ENCODE results near the gene FABP3.

The FABP3 gene

DNA sequence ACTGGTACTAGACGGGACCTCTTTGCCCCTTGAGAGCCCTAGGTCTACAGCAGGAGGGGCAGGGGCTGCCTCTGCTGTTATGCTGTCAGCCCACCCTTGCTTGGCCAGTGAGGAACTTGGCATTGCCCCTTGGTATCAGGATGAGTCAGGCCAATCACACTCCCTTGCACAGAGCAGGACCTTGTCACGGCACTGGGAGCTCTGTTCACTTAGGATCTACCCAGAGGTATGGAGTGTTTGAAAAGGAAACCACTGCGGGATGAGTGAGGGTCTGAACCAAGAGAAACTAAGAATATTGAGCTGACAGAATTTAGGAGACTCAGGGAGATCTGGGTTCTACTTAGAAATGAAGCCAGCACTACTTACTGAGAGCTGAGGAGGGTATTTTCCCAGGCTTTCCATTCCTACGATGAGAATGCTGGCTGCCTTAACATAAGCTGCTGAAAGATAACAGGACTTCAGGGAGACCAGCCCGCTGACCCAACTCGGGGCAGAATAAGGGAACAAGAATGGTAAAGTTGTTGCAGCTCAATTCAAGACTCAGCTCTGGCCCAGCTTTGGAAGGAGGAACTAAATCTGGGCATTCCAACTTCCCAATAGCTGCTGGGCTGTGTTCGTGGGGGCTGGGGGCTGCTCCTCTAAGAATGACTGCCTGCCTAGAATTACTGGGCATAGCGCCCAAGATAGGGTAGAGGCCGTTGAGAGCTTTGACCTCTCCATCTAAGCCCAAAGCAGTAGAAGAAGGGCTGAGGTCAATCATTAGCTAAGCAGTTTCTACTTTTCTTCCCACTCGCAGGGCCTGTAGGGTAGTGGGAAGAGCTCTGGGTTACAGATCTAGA lies 1.5 kb downstream of the FABP3 start:
- DNase-seq (ENCODE audit: low read depth) = no peak

DNA sequence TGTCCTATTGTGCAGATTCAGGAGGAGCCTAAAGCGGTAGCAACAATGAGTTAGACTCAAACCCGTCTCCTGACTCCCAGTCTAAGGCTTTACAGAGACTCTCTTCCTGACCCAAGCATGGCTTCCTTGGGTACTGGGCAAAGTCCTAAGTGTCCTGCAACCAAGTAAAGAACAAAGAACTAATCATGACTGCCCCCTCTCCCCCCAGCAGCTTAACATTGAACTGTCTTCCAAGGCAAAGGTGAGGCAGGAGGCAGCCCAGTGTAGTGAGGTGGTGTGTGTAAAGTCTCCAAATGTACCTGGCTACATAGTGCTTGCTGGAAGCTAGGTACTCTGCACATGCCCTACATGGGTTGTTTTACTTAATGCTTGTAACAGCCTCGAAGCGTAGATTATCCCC lies 2.3 kb downstream of the FABP3 start:
- DNase-seq (ENCODE audit: low read depth) = no peak

DNA sequence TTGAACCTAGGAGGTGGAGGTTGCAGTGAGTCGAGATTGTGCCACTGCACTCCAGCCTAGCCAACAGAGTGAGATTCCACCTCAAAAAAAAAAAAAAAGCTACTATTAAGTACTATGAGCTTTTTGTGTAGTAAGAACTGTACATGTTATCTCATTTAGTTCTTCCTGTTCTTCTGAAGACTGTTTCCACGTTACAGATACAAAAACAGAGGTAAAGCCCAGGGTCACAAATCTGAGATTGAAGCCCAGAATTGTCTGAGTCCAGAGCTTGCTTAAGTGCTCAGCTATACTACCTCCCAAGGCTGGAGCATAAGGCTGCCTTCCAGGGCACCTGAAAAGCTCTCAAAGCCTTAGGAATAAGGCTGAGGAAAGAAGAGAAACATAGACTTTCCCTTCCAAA lies 2.9 kb downstream of the FABP3 start:
- no peak for DNase-seq (ENCODE audit: low read depth)

DNA sequence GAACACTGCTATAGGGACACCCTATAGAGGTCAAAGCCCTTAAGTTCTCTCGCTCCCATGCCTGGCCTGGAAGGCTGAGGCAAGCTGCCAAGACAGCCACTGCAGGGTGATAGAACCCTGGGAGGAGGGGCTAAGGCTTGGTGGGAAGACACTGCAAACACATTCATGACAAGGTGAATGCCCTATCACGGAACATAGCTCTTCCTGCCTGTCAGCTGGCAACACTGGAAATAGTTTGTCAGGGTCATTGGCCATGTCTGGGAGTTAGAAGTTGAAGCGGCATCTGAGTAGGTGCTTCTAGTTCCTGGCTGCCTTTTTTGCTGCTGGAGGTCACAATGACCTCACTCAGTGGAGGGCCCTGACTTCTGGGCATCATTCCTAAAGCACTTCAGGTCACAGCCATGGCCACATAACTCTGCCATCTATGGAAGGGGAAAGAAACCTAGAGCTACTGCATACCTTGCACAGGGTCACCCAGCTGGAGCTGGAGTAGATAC lies 4.2 kb downstream of the FABP3 start:
- DNase-seq (ENCODE audit: low read depth) = no peak

DNA sequence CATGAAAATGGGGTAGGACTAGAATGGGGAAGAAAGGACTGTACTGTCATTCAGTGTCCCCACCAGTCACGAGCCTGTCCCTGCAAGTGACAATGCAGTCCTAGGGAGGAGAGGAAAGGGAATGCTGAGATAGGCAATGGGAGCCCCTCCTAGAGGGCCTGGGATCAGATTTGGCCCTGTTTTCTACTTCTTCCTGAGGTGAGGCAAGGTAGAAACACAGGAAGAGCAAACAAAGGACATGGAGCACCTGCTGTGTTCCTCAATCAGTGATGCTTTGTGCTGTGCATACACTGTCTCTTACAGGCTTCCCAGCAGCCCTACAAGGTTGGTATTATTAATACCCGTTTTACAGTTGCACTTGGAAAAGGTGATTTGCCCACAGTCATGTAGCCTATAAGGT lies 6.1 kb downstream of the FABP3 start:
- no peak for DNase-seq (ENCODE audit: low read depth)

DNA sequence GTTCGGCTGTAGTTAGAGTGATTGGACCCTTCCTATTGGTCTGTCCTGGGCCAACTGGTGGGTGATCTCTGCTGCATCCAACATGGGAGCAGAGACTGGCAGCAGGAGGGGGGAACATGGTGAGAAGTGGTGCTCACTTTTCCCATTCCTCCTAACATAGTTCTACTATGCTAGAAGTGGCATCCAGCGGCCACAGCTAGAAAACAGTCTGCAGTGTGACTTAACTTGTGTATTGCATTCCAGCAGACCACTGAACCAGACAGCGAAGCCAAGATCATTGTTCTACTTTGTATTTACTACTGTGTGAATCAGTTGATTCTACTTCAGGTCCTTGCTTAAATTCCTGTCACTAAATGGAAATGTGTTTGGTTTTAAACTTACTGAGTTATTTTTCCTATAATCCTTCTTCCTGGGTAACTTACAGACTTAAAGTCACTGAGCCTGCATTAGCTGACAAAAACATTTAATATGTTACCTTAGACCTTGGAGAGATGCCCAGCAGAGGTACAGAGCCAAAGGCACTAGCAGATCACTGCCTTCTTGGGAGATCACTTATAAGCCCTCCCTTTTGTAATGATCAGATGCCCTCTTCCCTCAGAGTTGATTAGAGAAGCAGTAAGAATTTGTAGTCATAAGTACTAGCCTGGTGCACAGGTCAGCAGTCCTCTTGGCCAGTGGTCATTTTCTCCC lies 8.2 kb downstream of the FABP3 start:
- DNase-seq (ENCODE audit: low read depth) = no peak

DNA sequence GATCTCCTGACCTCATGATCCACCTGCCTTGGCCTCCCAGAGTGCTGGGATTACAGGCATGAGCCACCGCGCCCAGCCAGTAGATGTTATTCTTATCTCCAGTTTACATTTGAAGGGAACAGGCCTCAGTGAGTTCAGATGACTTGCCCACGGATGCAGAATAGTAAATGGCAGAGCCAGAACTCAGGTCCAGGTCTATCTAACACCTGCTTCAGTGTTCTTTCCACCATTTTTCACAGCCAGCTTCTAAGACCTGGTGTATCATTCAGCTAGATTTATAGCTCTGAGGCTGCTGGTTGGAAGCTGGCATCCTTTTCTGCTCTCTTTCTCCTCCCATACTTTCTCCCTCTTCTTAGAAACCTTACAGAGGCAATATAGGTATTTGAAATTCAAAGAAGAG lies 10.8 kb downstream of the FABP3 start:
- no peak for DNase-seq (ENCODE audit: low read depth)

DNA sequence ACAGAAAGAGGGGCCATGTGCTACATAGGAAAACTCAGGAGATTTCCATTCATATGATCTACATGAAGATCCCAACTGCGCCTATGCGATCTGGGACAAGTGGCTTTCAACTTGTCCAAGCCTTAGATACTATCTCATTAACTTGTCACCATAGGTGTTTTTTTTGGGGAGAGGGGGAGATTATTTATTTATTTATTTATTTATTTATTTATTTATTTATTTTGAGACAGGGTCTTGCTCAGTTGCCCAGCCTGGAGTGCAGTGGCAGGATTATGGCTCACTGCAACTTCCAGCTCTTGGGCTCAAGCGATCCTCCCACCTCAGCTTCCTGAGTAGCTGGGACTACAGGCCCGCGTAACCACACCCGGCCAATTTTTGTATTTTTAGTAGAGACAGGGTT lies 11.3 kb downstream of the FABP3 start:
- DNase-seq (ENCODE audit: low read depth) = no peak

DNA sequence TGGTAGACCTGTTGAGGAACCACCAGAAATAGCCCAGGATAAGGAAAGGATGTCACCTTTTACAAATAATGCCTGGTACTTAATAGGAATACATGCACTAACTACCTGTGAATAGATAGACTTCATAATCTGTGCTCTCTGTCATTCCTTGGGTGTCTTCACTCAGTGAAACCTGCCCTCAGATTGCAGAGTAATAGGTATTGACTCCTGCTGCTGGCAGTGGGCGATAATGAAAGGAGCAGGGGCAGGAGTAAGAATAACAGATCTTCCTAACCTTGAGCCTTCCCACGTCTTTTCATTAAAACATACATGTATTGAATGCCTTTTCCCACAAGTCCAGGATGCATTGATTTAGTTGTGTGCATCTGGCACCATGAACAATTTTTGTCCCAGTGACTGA lies 16.4 kb downstream of the FABP3 start:
- DNase-seq (ENCODE audit: low read depth) = no peak

DNA sequence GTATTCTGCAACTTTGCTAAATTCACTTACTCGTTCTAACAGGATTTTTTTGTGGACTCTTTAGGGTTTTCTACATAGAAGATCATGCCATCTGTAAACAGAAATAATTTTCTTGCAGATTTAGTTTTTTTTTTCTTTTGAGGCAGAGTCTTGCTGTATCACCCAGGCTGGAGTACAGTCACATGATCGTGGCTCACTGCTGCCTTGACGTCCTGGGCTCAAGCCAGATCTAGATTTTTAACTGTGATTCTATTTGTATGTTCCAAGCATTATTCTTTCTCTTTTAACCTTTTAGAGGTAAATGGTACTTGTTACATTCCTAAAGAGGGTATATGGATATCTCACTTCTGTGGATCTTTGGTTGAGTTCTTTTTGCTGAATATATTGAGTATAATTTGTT lies 18.6 kb downstream of the FABP3 start:
- no peak for DNase-seq (ENCODE audit: low read depth)

DNA sequence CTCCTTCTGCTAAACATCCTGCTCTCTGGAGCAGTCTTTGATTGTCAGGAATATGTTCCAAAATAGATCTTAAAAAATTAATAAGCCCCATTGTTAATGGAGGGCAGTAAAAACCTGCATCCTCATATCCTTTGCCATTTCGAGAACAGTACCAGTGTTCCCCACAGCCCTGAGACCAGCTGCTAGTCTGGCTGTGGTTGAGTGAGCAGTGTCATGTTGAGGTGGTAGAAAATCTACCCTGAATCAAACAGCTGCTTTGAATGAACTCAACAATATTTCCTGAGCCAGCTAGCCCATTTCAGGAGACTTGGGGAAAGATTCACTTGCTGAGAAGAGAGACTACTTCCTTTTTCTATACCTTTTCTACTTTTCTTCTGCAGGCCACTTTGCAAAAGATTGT lies 24.4 kb downstream of the FABP3 start:
- no peak for DNase-seq (ENCODE audit: low read depth)

DNA sequence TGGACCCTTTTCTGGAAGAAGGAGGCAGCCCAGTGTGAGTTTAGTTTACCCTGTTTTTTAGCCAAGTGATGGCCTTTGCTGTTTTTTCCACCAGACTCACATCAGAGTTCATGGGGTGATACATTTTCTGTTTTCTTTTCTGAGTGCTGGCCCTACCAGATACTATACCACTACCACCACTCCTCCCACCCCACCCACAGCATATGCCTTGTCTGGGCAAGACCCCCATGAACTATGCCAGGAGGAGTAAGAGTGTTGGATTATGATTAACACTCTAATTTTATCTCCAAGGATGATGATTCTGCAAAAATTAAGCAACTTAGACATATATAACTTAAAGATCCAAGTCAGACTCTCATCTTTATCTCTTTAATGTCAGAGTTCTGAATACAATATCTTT lies 26.1 kb downstream of the FABP3 start:
- DNase-seq (ENCODE audit: low read depth) = no peak

DNA sequence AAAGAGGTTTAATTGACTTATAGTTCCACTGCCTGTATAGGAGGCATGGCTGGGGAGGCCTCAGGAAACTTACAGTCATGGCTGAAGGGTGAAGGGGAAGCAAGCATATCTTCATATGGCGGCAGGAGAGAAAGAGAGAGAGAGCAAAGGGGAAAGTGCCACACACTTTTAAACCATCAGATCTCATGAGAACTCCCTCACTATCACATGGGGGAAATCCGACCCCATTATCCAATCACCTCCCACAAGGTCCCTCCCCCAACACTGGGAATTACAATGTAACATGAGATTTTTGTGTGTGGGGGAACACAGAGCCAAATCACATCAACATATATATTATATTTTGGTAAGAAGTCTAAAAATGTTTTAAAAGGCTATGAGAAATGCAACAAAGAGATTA lies 27.2 kb downstream of the FABP3 start:
- DNase-seq (ENCODE audit: low read depth) = no peak

DNA sequence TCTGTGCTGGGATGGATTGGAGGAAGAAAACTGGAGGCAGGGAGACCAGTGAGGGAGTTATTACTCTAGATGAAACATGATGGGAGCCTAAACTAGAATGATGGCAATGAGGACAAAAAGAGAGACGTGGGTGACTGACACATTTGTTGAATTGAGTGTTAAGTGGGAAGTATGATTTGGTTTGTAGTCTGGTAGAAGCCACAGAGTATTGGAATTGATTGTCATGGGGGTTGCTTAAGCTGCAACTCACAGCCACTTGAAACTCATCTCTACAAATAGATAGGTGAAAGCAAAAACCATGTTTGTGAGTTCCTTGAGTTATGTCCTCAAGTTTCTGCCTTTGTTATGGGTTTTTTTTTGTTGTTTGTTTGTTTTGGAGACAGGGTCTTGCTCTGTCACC lies 28.4 kb downstream of the FABP3 start:
- no peak for DNase-seq (ENCODE audit: low read depth)

DNA sequence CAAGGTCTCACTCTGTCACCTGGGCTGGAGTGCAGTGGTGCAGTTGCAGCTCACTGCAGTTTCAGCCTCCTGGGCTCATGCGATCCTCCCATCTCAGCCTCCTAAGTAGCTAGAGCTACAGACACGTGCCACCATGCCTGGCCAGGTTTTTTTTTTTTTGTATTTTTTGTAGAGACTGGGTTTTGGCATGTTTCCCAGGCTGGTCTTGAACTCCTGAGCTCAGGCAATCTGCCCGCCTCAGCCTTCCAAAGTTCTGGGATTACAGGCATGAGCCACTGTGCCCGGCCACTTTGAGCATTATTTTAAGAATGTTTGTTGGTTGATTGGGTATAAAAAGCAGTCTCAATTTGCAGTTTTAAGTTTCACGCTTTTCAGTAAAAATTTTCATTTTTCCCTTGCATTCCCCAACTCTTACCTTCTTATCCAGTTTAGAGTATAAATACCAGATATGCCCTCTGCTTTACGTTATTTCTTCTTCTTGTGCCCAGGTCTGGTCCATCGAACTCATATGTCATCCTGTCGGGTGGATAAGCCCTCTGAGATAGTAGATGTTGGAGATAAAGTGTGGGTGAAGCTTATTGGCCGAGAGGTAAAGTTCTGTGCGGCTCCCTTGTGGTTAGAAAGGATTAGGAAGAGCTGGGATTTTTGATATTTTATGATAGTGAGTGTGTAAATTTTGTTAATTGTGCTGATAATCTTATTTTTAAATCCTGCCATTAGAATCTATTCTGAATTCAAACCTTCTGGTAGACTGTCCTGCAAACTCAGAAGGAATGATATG lies 36.0 kb downstream of the FABP3 start:
- DNase-seq (ENCODE audit: low read depth) = no peak

DNA sequence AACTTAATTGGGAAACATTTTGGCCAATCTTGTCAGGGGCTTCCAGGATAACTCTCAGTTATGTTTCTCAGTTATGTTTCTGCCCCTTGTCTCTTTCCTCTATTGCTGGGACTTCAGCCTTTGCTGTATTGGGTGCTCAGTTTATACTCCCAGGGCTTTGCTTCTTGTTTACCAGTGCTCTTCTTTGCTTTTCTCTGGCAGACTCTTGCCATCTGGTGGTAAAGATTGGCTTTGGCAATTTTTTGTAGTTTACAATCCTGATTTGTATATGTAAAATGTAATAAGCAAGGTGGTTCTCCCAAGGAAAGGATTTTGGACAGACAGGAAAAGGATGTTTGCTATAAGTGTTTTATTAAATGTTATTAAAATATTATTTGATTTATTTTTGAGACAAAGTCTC lies 37.9 kb downstream of the FABP3 start:
- no peak for DNase-seq (ENCODE audit: low read depth)

DNA sequence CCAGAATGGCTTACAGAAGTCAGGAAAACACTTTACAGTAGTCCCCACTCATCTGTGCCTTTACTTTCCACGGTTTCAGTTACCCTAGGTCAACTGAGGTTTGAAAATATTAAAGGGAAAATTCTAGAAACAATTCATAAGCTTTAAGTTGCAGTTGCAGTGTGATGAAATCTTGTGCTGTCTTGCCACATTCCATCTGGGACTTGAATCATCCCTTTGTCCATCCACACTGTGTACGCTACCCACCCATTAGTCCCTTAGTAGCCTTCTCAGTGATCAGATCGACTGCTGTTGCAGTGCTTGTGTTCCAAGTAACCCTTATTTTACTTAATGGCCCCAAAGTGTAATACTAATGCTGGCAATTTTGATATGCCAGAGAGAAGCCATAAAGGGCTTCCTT lies 45.5 kb downstream of the FABP3 start:
- DNase-seq (ENCODE audit: low read depth) = no peak

DNA sequence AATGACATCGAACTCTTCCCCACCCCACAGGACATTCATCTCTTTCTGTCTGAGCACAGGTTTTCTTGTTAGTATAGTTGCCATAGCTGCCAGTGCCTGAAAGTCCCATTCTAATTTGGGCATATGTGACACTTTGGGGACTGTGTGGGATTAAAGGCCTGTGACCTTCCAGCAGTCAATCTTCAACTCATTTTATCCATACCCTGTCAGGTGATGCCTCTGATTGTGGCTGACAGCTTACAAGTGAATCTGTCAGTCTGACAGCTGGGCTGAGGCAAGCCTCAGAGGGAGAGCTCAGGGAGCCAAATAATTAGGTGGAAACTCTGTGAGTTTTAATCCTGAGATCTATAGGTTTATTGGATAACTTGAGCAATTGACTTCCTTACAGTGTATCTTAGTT lies 46.4 kb downstream of the FABP3 start:
- DNase-seq (ENCODE audit: low read depth) = no peak

DNA sequence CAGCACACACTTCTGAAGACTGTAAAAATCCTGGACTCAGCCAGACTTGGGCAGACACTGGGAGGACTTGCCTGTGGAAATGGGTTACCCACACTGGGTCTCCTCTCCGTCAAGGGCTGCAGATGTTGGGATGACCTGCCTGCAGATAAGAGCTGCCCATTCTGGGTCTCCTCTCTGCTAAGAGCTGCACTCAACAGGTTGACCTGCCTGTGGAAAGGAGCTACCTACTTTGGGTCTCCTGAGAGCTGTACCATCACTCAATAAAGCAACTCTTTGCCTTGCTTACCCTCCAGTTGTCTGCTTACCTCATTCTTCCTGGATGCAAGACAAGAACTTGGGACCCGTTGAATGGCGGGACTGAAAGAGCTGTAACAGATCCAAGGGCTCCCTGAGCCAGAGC lies 47.9 kb downstream of the FABP3 start:
- no peak for DNase-seq (ENCODE audit: low read depth)

DNA sequence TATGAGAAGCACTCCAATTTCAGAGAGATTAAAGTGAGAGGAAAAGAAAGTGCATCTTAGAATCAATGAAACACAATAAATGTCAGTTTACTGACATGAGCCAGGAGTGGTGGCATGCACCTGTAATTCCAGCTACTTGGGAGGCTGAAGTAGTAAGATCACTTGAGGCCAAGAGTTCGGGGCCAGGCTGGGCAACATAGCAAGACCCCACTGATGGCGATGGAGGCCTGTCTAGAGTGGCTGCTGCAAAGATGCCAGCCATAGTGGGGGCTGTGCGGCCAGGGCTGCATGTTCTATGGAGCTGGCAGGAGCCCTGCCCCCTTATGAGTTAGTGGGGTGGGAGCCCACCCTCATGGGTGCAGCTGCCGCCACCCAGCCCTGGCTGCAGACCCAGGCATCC lies 48.8 kb downstream of the FABP3 start:
- DNase-seq (ENCODE audit: low read depth) = no peak

DNA sequence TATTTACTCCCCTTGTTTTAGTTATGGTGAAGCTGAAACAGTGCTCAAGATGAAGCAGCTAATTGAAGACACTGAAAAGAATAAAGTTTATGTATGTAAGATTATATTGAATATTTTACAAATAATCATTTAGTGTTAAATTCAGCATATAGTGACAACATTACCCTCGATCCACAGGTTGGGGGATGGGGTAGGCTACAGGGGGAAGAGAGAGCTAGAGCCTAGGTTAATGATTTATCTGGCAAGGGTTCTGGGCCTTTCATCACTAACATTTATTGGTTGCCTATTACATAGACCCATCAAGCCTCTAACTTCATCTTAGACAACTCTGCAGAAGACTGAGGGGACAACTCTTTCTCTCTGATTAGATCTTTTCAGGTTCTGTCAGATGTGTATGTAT lies 54.7 kb downstream of the FABP3 start:
- no peak for DNase-seq (ENCODE audit: low read depth)

DNA sequence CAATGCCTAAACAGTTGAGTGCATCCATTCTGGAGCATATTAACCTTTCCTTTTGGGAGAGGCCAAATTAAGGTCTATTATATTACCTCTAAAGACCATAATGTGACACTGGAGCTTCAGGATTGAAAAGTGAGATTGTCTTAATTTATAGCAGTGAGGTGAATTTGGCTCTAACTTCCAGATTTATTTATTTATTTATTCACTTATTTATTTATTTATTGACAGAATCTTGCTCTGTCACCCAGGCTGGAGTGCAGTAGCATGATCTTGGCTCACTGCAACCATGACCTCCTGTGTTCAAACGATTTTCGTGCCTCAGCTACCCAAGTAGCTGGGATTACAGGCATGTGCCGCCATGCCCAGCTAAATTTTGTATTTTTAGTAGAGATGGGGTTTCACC lies 57.0 kb downstream of the FABP3 start:
- no peak for DNase-seq (ENCODE audit: low read depth)
